GM15510 (cell line): Measurements from ENCODE around the gene LCE3A.

ENCODE experiments used
- POLR2A ChIP-seq: IDR thresholded peaks from 3 replicates; pipeline ENCODE4 v1.6.1; 2011; ENCODE audit warnings: borderline replicate concordance; ENCODE audit not compliant: insufficient read length; ENCODE audit errors: extremely low read depth

LCE3A gene

GRCh38 chr1:152622803-152623202 is at the start of gene LCE3A:
TSS of gene LCE3A (minus strand) at chr1:152623103. CDS start at chr1:152623103, 0 bp downstream.
- no peak for TF ChIP-seq POLR2A

- no peak for TF ChIP-seq POLR2A
Measured at GRCh38 chr1:152667648-152668047, 44.7 kb upstream of the LCE3A start.

- TF ChIP-seq POLR2A, result no peak
Measured at GRCh38 chr1:152663098-152663497, 40.2 kb upstream of the LCE3A start, which contains the start of gene LCE2D. TSS of gene LCE2D (plus strand) at chr1:152663380. CDS start at chr1:152664106, 726 bp downstream.

GRCh38 chr1:152658649-152659048 is 35.7 kb upstream of the LCE3A start:
- TF ChIP-seq POLR2A, result no peak

DNA sequence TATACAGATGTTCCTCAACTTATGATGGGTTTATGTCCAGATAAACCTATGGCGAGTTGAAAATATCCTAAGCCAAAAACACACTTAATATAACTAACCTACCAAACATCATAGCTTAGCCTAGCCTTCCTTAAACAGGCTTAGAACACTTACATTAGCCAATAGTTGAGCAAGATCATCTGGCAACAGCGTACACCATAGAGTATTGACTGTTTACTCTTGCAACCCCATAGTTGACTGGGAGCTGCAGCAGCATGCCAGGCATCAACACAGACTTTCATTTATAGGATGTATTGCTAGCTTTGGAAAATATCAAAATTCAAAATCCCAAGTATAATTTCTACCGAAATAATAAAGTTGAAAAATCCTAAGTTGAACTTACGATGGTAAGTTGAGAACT is 34.8 kb upstream of the LCE3A start:
- no peak for TF ChIP-seq POLR2A

DNA sequence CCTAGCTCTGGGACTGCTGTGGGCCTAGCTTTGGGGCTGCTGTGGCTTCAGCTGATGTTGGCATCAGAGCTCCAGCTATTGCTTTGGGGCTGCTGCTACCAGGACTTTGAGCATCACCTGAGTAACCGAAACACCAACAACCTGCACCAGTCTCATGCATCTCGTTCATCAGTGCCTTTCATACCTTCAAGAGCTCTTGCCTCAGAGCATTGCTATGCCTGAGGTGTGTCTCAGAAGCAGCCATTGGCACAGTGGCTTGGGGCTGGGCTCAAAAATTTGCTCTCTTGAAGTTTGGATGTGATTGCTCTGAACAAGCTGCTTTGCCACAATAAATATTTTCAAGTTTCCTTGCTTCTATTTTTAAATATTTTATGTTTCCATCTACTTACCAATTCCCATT is 33.6 kb upstream of the LCE3A start:
- TF ChIP-seq POLR2A, result no peak

- no peak for TF ChIP-seq POLR2A
Measured at GRCh38 chr1:152654110-152654509, 31.2 kb upstream of the LCE3A start.

DNA sequence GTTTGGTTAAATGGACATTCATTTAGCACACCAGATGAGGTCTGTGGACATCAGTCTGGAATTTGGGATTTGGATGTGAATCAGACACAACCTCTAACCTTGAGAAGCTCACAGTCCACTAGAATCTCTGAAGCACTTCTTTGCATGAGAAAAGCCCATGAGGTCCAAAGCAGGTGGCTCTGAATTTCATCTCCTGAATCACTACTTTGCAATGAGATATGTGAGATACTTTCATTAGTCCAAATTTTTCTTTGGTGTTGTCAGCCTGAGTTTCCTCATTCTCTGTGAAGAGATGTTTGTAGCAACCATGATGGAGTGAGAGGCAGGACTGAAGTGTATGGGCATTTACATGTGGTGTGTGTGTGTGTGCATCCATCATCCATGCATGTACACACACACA is 23.8 kb upstream of the LCE3A start:
- no peak for TF ChIP-seq POLR2A

- TF ChIP-seq POLR2A, result no peak
Measured at GRCh38 chr1:152645146-152645545, 22.2 kb upstream of the LCE3A start.

DNA sequence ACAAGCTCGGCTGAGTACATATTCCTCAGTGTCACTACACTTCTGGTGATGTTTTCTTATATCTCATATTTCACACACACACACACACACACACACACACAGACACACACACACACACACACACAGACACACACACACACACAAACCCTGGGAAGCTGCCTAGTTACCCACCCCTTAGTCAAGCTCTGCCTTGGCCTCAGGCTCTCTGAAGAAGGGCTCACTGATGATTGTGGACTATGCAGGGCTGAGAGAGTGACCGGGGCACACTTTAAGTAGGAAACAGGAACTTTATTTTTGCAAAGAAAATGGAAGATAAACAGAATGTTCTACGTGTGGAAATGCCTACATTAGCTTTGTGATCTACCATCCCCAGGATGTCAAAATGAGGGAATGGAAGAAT is 21.0 kb upstream of the LCE3A start:
- TF ChIP-seq POLR2A, result no peak

DNA sequence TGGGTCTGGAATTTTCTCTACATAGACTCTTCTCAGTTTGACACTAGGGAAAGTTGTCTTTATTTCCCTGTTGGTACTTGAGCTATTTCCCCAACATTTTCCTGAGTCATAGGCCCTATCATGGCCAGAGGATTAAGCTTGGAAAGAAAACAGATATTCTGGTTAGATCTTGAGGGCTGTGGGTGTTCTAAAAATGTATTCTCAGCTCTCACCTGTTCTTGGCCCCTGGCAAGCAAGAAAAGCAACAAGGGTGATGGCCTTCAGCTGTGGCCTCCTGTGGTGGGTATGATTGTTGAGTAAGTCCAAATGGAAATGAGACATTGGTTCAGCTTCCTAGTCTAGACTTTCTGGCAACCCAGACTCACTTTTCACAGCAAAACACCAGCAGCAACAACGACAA is 17.4 kb upstream of the LCE3A start:
- TF ChIP-seq POLR2A, result no peak

GRCh38 chr1:152630596-152630995 is 7.7 kb upstream of the LCE3A start:
- no peak for TF ChIP-seq POLR2A

GRCh38 chr1:152626744-152627143 is 3.8 kb upstream of the LCE3A start:
- no peak for TF ChIP-seq POLR2A

DNA sequence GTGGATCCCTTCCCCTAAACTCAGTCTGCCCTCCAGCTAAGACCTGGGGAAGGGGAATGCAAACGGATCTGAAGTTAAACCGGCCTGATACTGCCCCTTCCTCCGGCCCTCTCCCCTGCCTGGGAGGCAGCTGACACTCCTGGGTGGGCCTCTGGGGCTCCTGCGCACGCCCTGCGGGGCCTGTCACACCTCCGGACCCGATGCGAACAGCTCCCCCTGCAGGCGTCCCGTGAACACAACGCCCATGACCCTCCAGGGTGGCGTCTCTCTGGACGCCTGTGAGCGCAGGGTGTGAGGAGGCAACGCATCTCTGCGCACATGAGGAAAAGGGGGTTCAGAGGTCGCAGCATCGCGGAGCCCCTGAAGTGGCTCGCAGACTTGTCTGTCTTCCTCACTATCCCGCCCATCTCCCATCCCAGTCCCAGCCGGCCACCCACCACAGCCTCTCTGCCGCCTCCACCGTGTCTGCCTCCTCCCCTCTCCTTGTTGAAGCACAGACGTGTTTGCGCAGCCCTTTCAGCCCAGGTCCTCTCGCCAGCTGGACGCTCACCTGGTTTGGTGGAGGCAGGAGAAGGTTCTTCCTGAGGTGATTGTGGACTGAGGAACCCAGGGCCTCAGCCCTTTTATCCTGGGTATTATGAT is 421 bp upstream of the LCE3A start:
- TF ChIP-seq POLR2A, result no peak

- TF ChIP-seq POLR2A, result no peak
Measured at GRCh38 chr1:152621993-152622392, 910 bp downstream of the LCE3A start.

- TF ChIP-seq POLR2A, result no peak
Measured at GRCh38 chr1:152613511-152613910, 9.4 kb downstream of the LCE3A start, which contains the start of gene LCE3B. TSS of gene LCE3B (plus strand) at chr1:152613811. CDS start at chr1:152613811, 0 bp downstream.
